NCI-H446 (cell line): ENCODE results near the gene CAV1.

Experiments used
- DNase-seq, 2 experiments: peaks; one replicate each; lab custom pipeline; 2025; lab: John Stamatoyannopoulos, UW

The CAV1 gene

DNA sequence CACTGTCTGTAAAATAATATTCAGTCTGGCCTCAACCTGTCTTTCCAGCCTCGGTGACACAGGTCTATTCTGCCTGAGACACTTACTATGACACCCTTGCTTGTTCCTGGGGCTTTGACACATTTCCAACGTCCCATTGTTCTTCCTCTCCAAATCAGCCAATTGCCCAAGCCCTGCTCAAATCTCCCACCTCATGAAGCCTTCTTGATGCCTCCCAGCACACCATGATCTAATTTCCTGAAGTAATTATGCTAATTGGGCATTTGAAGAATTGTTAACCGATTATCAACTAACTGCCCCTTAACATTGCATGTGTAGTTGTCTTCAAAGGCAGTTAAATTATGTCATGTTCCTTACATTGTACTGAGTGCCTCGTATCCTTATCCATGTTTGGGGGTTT, 33.1 kb downstream of the CAV1 start:
- no peak for DNase-seq

DNA sequence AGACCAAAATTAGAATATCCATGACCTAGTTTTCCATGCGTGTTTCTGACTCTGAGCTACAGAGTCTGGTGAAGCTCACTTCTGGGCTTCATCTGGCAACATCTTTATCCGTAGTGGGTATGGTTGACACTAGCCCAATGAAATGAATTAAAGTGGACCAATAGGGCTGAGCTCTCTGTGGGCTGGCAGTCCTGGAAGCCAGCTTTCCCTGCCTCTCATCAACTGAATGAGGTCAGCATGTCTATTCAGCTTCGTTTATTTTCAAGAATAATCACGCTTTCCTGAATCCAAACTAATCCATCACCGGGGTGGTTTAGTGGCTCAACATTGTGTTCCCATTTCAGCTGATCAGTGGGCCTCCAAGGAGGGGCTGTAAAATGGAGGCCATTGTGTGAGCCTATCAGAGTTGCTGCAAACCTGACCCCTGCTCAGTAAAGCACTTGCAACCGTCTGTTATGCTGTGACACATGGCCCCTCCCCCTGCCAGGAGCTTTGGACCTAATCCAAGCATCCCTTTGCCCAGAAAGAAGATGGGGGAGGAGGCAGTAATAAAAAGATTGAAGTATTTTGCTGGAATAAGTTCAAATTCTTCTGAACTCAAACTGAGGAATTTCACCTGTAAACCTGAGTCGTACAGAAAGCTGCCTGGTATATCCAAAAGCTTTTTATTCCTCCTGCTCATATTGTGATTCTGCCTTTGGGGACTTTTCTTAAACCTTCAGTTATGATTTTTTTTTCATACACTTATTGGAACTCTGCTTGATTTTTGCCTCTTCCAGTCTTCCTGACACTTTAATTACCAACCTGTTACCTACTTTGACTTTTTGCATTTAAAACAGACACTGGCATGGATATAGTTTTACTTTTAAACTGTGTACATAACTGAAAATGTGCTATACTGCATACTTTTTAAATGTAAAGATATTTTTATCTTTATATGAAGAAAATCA, 35.5 kb downstream of the CAV1 start:
- peak in 1 of 2 experiments; percentile 43 for DNase-seq

DNA sequence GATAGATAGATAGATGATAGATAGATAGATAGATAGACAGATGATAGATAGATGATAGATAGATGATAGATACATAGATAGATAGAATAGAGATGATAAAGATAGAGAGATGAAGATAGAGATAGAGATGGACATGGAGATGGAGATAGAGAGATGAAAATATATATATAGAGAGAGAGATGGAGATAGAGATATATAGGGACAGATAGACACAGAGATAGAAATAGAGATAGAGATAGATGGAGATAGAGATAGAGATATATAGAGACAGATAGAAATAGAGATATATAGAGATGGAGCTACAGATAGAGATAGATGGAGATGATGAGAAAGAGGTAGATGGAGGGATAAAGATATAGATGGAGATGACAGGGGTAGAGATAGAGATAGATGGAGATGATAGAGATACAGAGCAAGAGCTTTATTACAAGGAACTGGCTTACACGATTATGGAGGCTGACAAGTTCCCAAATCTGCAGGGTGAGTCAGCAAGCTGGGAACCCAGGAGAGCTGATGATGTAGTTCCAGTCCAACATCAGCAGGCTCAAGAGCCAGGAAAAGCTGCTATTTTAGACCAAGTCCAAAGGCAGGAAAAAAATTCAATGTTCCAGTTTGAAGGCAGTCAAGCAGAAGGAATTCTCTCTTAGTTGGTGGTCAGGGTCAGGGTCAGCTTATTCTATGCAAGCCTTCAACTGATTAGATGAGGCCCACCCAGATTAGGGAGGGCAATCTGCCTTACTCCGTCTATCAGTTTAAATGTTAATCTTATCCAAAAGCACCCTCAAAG, 37.1 kb downstream of the CAV1 start:
- no peak for DNase-seq

DNA sequence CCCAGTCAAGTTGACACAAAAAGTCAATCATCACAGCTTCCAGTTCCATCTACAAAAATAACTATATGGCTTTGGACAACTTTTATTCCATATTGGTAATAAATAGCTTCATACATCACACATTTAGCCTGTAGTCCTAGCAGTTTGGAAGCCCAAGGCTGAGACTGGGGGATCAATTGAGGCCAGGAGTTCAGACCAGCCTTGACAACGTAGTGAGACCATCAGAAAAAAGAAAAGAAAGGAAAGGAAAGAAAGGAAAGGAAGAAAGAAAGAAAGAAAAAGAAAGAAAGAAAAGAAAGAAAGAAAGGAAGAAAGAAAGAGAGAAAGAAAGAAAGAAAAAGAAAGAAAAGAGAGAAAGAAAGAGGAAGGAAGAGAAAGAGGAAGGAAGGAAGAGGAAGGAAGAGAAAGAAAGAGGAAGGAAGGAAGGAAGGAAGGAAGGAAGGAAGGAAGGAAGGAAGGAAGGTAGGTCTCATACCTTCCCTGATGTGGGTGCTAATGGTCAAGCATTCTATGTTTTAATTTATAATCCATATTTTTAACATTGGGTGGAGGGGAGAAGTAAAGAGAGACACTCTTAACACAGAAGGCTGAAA, 37.8 kb downstream of the CAV1 start:
- no peak for DNase-seq

DNA sequence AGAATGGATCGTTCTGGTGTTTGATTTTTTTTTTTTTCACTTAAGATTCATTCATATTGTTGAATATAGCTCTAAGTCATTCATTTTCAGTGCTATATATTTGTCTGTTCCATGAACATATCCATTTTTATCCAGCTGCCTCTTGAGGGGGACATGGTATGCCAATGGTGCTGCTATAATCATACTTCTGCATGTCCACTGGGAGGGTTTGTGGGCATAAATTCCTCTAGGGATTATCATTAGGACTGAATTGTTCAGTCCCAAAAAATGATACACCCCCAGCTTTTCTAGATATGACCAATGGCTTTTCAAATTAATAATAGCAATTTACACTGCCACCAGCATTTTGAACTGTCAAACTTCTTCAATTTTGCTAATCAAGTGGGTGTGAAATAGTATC, 41.1 kb downstream of the CAV1 start:
- DNase-seq = no peak

DNA sequence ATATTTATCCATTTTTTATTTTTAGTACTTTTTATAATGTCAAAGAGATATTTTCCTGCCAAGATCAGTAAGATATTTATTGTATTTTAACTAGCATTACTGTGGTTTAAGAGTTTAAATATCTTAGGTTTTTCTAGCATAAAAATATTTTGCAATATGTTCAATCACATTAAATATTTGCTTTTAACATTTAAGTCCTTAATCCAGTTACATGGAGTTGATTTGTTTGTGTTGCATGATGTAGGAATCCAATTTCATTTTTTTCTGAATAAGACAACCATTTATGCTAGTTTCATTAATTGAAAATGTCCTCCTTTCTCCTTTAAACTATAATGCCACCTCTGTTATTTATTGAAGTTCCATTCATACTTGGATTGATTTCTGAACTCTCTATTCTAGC, 41.8 kb downstream of the CAV1 start:
- DNase-seq = no peak

DNA sequence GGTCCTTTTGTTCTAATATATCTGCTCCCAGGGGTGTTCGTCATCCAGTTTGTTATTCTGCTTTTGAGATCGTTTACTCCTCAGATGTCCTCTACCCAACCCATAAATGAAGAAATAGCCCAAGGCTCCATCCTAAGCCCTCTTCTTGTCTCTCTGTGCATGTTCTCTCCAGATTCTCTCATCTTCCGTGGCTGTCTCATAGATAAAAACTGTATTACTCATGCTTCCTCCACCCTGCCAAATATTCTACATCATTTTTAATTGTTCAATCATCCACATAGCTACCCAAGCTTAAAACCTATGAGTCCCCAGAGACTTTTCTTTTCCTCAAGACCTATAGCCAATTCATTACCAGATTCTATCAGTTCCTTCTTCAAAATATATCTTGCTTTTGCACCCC, 44.9 kb downstream of the CAV1 start:
- no peak for DNase-seq

DNA sequence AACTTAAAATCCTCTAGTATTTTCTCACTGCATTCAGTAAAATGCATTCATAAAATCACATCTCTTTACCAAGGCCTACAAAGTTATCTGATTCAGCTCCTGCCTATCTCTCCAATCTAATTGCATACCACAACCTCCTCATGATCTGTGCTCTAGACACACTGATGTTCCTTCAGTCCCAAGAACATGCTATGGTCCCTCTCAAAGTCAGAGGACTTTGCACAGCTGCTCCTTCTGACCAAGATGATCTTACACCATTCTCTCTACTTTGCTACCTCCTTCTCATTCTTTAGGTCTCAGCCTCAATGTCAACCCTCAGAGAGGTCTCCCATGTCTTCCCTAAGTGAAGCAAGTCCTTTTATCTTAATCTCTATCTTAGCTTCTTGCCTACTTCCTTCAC, 45.5 kb downstream of the CAV1 start:
- DNase-seq = no peak

DNA sequence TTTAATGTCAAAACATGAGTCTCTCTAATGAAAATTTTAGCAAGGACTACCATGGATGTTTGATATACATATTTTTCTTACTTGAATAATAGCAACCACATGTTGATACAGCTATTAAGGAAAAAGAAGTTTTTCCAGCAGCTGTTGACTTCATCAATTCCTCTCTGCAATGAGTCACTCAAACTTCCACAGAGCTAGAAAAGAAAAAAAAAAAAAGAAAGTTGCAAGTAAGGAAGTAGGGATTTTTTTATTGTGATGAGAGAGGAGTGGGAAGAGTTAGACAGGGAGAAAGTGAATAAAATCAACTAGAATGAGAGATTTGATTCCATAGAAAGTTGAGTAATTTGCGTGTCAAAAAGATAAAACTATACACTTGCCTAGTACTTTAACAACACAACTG, 46.2 kb downstream of the CAV1 start:
- DNase-seq = no peak

DNA sequence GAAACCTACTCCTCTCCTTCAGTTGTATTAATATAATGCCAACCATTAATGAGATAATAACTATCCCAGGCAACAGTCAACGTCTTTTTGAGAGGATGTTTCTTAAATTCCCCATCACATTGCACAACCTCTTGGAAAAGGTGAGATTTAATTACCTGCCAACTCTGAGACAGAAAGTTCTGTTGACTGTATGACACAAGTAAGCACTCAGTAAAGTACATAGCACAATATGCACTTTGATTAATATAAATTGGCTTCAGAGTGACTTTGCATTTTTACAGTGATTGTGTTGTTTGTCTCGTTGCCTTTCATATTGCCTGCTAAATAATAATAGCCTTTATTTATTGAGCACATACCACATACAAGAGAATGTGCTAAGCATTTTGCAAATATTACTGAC, 46.7 kb downstream of the CAV1 start:
- DNase-seq = no peak

DNA sequence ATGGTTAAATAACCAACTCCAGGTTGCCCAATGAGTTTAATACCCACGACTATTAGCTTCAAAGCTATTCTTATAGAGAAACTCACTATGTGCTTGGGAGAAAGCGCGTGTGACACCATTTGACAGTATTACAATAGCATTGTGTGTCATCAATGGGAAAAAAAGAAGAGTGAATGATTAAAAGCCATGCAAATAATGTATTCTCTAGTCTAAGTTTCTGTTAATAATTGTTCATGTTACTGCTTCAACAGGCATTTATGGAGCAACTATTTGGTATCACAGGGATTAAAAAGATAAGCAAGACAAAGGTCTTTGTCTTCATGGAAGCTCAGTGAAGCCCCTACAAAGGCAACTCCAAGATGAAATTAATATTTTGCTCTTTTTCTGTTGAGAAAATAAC, 47.2 kb downstream of the CAV1 start:
- no peak for DNase-seq

DNA sequence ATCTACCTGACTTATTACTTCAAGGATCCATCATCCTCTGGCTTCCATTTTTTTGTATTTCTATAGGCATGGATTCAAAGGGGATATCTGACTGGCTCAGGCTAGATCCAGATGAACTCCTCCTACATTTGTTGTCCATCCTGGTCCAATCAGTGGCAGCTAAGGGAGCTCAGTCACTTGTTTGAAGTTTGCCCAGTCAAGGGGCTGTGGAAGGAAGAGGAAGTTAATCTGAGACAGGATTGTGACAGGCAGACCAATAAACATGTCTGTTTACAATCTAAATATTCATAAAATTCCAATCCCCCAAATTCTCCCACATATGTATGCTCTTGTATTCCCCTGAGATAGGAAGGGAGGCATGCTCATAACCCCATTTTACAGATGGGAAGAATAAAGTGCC, 48.7 kb downstream of the CAV1 start:
- no peak for DNase-seq

DNA sequence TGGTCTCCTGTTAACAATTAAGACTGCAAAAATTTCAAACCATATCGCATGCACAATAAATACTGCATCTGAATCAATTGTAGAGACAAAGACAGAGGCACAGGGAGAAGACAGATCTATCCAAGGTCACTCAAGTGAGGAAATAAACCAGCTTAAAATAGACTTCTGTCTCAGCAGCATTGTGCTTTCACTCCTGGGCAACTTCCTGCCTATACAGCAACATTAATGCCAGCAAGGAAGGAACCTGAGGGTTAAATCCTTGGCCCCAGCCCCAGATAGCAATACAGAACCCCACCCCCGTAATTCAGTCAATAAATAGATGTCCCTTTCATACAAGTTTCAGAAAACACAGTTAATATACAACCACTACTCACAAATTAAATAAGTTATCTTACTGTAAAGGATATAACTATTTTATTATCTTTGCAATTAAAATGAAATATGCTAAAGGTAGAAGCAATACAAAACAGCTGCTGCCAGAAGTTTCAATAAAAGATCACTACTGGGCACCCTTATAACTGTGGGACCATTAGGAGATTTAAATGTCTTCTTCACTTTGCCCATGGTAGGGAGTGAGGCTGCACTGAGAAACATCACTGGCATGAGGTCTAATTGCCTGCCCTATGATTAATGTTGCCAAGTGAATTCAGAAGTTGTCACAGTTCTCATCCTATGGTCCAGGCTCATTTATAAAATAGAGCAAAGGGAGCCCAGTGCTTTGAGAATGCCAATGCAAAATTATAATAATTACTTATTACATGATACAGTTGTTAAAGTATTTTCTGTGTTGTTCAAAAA, 49.4 kb downstream of the CAV1 start:
- DNase-seq = no peak

DNA sequence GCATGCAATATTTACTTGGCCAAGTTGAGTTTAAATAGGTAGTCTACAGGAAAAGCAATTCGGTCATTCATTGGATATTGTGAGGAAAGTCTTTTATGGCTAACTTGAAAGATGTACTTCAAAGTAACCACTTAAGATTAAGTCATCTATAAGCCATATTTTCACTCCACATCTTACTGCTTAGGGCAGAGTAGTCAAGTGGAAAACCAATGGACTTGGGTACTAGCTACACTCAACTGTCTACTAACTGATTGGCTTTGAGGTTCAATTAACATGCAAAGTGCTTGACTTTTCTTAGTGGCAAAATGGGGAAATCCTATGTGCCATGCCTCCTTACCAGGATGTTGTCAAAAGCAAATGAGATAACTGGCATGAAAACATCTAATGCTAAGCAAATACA, 51.0 kb downstream of the CAV1 start:
- DNase-seq = no peak

DNA sequence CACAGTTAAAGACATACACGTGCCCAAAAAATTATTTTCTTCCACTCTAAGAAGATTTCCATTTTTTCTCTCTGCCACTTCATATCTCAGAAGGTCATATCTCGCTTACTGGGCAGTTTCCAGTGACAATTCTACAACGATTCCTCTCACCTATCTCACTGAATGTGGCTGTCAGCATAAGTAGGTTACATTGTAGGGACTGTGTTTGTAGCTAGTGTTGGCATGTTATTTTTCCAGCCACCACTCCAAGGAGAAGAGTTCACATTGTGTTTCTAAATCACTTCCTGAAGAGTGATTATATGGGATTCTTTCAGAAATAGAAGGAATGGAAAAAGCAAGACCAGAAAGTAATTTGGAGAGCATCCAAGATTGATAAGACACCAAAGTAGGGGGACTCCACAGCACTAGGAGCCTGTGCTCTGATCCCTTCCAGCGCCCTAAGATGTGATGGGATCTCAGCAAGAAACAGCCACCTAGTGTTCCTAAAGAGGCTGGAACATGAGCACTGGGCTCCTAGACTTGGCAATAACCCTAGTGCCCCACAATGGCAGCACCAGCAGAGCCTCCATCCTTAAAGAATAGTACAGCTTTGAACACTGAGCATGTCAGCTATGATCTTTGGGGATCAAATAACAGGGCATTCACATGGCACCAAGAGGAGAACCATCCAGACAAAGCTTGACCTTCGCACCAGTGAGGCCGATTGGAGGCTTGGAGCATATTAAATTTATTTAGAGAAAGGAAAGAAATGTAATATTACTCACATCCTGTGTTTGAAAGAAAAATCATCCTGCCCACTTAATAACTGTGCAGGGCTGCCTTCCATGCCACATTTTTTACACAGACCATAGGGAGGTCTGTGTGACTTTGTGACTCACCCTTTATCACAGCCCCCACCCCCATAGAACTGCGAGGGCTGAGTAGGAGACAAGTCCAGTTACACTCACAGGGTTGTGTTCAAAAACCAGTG, 51.8 kb downstream of the CAV1 start:
- DNase-seq = no peak

DNA sequence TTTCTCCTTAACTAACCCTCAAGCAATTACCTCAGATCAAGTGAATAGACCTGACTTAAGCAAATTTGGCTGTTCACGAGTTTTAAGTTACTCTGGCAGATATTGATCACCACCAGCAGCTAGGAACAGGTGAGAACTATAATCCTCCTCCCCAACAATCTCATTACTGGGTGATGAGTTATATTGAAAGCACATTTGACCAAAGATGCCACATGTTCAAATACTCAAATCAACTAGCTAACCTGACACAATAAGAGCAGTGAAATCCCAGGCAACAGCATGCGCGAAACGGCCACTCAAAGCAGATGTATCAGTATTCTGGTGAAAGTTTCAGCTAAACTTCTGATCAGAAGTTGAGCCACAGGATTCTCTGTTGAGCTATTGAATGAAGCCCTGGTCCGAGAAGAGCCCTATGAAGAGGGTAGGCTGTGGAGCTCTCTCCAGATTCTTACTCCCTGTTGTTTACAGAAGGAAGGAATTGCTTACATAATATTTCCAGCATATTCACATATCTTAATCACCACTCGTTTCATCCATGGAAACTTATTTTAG, 52.6 kb downstream of the CAV1 start:
- no peak for DNase-seq

DNA sequence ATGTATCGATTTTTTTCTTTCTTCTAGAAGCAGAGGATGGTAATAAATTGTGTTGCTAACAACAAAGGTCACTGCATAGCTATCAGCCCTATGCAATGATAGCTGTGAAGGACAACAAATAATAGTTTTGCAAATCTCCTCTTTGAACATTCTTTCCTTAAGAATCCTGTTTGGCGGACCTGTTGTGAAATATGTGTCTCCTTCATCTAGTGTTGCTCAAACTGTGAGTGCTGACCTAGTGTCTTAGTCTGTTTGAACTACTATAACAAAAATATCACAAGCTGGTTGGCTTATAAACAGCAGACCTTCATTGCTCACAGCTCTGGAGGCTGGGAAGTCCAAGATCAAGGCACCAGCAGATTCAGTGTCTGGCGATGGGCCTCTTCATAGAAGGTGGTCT, 53.7 kb downstream of the CAV1 start:
- no peak for DNase-seq

DNA sequence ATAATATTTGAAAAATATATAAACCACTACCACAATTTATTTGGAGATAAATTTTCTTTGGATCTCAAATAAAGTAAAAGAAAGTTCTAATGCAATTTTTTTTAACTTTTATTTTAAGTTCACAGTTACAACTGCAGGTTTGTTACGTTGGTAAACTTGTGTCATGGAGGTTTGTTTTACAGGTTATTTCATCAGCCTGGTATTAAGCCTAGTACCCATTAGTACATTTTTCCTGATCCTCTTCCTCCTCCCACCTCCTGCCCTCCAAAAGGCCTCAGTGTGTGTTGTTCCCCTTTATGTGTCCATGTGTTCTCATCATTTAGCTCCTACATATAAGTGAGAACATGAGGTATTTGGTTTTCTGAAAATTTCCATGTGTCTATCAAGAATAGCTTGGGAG, 54.5 kb downstream of the CAV1 start:
- DNase-seq = no peak

DNA sequence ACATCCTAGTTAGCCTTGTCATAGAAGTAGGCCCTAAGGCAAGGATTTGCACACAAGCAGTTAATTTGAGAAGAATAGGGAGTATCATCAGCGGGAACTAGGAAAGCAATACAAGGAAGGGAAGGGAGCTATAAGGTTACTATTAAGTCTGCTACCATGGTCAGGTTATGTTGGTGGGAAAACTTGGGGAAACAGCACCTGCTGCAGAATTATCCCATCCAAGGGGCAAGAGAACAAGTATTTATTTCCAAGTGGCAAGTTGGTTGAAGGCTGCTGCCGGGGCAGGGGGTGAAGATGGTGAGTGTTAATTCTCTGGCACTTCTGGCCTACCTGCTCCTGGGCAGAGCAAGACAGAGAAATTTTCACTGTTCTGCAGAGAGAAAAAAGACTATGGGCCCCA, 55.0 kb downstream of the CAV1 start:
- no peak for DNase-seq

DNA sequence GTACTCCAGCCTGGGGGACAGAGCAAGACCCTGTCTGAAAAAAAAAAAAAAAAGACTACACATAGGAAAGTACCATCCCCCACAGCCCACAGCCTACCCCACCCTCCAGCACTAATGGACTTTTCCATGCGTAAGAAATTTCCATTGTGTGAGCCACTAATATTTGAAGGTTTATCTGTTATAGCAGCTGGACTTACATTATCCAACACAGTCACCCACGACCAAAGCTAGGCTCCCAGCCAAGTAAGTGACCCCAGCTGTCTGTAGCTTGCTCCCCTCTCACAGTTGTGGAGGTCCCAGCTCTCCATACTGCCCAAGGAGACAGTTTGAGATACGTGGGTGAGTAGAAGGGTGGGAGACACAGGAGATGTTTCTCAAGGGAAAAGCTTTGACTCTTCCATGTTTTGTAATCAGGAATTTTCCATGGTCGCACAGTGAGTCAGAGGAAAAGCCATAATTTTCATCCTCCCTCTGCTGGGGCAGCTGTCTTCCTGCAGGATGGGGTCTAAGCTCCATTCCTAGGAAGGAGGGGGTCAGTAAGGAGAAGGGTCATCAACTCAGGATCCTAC, 57.4 kb downstream of the CAV1 start:
- no peak for DNase-seq
